Measurements from ENCODE around the gene MEF2A.

Gene MEF2A

GRCh38 chr15:99605990-99606389, 40.2 kb downstream of the MEF2A start:
- TF ChIP-seq CTCF (conservative IDR thresholded peaks at IDR 0.05) = no peak
- no peak overlapping the region for H3K27ac ChIP-seq

GRCh38 chr15:99606646-99607045, 40.9 kb downstream of the MEF2A start:
- H3K27ac ChIP-seq = no peak overlapping the region
- no peak for TF ChIP-seq CTCF (conservative IDR thresholded peaks at IDR 0.05)

- no peak for TF ChIP-seq CTCF (conservative IDR thresholded peaks at IDR 0.05)
- H3K27ac ChIP-seq = no peak overlapping the region
Measured at GRCh38 chr15:99613481-99613880, 47.7 kb downstream of the MEF2A start.

GRCh38 chr15:99613887-99614647, 48.3 kb downstream of the MEF2A start:
- H3K27ac ChIP-seq = no peak overlapping the region
- TF ChIP-seq CTCF (conservative IDR thresholded peaks at IDR 0.05) = no peak

- H3K27ac ChIP-seq = no peak overlapping the region
- TF ChIP-seq CTCF (conservative IDR thresholded peaks at IDR 0.05) = no peak
Measured at GRCh38 chr15:99614749-99615288, 49.0 kb downstream of the MEF2A start.

GRCh38 chr15:99615460-99615859, 49.7 kb downstream of the MEF2A start:
- peak overlapping the region; percentile 61 for H3K27ac ChIP-seq

GRCh38 chr15:99616129-99616528, 50.3 kb downstream of the MEF2A start:
- TF ChIP-seq CTCF (conservative IDR thresholded peaks at IDR 0.05) = no peak
- peak overlapping the region; percentile 61 for H3K27ac ChIP-seq

More at GRCh38 chr15:99615460-99615859, 49.7 kb downstream of the MEF2A start:
- no peak for TF ChIP-seq CTCF (conservative IDR thresholded peaks at IDR 0.05)
